Activated T-helper 1 cell treated with anti-CD3 and anti-CD28 coated beads, Interleukin-2, amount 50 U/mL, for 16 hours (primary cell): ENCODE measurements around the gene RPL37.
A peak's percentile ranks its signal among the peaks of the same experiment; 100 is the strongest.
"Not testable (repeated sequence)": the region's sequence is repeated elsewhere in the genome, so short reads cannot be mapped to it uniquely, and the experiment has no call there.

Source experiments
- DNase-seq, 2 donors: peaks; one replicate each; pipeline ENCODE4 v3.0.0-alpha.2; 2020; ENCODE audit warnings: low read depth in 1 of 2, low spot score in 1 of 2

The RPL37 gene

DNA sequence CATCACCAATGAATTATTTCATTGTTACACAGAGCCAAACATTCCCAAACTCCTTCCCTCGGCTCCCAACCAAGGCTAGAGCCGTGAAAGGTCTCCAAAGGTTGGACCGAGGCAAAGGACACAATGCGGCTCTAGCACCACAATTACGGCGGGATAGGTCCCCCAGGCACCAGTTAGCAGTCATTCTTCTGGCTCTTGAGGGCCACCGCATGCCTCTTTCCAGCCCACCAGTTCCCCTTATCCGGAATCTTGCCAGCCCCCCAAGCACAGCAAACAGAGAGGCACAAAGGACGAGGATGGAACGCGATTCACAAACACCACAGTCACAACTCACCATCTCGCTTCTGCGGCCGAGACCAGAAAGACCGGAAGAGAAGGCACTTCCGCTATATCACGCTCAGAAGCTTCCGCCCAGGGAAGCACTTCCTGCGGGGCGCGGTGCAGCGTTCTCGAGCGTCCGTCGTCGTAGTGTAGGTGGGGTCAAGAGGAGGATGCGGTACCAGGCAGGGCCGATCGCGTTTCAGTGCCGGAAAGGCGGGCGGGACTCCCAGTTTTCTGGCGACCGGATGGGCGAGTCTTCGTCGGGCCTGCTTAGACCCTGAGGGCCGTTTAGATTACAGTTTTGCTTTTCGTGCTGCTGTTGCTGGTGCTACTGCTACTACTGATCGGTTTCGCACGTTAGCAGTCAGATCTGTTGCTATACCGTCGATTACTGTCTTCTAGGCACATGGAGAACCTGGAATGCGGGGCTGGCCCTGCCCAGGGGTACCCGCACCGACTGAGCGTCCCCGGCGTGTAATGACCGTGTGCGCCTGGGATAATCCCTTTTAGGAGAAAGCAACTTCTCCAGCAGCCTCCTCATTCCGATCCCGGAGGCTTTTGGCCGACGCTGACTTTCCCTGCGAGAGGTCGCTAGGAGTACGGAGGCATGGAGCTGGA lies at the start of gene RPL37:
TSS of gene RPL37 (minus strand) at position 374 of the 939 bp plus-strand sequence. CDS start at position 337, 37 bp downstream.
- DNase-seq: peak; percentile 78 to 86

DNA sequence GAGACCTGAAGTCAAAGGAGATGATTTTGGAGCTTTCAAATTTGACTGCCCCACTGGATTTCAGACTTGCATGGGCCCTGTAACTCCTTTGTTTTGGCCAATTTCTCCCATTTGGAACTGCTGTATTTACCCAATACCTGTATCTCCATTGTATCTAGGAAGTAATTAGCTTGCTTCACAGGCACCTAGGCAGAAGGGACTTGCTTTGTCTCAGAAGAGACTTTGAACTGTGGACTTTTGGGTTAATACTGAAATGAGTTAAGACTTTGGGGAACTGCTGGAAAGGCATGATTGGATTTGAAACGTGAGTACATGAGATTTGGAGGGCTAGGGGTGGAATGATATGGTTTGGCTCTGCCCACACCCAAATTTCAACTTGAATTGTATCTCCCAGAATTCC lies 48.0 kb upstream of the RPL37 start:
- not testable (repeated sequence) for DNase-seq

DNA sequence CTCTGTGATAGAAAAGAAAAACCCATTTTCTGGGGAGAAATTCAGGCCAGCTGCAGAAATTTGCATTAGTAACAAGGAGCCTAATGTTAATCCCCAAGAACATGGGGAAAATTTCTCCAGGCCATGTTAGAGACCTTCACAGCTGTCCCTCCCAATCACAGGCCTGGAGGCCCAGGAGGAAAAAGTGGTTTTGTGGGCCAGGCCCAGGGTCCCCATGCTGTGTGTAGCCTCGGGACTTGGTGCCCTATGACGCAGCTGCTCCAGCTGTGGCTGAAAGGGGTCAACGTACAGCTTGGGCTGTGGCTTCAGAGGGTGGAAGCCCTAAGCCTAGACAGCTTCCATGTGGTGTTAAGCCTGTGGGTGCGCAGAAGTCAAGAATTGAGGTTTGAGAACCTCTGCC lies 47.3 kb upstream of the RPL37 start:
- DNase-seq: no peak

DNA sequence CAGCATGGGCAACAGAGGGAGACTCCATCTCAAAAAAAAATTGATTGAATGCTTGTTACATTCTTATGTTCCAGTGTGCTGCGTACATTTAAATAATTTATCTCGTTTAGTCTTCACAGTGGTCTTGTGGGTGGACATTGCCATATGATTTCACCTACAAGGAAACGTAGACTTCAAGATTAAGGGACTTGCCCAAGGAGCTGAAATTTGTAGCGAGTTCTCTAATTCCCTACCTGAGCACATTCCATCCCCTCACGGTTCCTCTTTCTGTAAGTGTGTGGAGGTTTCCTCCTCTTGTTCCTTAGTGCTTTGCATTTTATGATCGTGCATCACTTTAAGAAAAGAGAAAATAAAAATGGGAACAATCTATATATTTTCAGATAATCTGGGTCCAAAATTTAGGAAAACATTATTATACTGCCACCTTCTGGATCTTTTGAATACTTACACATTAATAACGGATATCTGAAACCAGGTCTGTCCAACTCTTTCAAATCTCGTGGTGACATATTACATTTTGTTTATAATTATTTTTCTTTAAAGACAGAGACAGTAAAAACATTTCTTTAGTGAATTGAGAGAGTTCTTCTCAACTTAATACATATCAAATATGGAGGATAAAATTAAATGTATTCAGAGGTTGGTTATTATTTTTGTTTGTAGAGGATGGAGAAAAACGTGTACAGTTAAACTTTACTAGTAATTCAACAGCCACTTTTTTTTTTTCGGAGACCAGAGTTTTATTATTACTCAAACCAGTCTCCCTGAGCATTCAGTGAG lies 44.3 kb upstream of the RPL37 start:
- DNase-seq: no peak

DNA sequence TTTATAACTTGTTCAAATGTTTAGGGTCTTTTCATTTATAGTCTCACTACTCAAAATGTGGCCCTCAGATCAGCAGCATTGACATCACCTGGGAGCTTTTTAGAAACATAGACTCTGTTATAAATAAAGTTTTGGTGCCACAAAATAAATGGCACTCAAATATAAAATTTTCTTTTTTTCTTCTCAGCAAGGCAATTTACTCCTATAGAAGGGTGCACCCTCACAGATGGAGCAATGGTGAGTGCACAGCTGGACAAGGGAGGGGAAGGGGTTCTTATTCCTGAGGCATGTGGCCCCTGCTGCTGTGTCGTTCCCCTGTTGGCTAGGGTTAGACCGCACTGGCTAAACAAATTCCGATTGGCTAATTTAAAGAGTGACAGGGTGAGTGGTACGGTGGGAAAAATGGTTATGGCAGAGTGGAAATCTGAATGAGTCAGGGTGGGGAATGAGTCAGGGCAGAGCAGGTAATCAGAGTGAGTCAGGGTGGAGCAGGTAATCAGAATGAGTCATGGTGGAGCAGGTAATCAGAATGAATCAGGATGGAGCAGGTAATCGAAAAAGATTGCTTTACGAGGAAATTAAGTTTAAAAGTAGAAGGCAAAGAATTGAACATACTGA lies 42.5 kb upstream of the RPL37 start:
- DNase-seq: no peak

DNA sequence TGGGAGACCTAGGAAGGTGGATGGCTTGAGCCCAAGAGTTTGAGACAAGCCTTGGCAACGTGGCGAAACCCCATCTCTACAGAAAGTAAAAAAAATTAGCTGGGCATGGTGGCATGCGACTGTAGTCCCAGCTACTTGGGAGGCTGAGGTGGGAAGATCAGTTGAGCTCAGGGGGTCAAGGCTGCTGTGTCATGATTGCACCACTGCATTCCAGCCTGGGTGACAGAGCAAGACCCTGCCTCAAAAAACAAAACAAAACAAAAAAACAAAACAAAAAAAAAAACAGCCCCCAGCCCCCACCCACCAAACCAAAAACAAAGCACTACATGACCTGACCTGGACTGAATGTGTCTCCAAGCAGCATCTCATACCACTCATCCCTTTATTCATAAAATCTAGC lies 40.9 kb upstream of the RPL37 start:
- no peak for DNase-seq

DNA sequence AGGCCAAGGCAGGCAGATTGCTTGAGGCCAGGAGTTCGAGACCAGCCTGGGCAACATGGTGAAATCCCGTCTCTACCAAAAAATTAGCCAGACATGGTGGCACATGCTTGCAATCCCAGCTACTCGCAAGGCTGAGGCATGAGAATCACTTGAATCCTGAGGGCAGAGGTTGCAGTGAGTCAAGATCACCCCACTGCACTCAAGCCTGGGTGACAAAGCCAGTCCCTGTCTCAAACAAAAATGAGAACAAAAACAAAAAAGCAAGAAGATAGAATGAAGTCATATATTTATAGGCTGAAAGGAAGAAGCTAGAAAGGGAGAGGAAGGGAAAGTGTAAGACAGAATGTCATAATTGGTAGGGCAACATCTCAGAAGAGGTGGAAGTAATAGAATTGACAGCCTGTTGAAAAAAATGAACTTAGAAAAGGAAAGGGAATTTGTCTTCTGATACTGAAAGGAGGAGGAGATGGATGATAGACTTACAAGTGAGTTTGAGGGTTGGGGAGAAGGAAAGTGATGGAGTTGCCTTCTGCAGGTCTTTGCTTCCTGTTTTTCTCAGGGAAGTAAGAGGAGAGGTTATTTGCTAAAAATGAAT lies 38.4 kb upstream of the RPL37 start:
- no peak for DNase-seq

DNA sequence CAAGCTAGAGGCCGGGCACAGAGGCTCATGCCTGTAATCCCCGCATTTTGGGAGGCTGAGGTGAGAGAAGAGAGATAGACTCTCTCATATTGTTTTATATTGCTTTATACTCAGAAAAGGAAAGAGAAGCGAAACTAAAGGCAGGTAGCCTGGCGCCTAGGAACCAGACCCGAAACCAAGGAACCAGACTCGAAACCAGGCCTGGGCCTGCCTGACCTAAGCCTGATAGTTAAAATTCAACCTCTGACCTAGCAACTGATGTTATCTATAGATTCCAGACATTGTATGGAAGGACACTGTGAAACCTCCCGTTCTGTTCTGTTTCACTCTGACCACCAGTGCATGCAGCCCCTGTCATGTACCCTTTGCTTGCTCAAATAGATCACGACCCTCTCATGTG lies 37.2 kb upstream of the RPL37 start:
- DNase-seq: not testable (repeated sequence)

DNA sequence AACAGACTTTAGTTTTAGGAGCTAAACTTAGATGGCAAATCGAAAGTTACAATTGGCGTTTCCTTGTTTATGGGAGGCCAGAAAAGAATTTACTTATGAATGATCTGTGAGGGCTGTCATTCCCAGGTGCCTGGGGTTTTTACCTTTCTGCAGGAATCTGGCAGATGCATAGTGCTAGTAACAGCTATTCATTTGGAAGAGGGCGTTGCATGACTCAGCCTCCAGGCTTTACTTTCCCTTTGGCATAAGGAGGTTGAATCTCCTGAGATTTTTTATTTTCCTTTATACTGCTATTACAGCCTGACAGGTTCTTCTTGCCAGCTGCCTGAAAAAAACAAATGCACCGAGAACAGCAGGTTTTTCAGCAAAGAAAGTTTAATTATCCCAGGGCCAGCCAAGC lies 36.2 kb upstream of the RPL37 start:
- no peak for DNase-seq

DNA sequence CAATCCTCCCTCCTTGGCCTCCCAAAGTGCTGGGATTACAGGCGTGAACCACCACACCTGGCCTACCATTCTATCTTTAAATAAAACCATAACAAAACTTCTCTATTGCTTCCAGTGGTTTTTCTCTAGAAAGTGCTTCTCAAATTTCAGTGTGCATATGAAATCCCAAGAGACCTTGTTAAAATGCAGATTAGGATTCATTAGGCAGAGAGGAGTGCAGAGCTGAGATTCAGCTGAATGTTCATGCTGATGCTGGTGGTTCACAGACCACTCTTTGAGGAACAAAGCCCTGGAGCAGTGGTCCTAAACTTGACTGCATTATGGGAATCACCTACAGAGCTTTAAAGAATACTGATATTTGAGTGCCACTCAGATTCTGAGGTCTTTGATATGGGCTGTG lies 34.4 kb upstream of the RPL37 start:
- no peak for DNase-seq

DNA sequence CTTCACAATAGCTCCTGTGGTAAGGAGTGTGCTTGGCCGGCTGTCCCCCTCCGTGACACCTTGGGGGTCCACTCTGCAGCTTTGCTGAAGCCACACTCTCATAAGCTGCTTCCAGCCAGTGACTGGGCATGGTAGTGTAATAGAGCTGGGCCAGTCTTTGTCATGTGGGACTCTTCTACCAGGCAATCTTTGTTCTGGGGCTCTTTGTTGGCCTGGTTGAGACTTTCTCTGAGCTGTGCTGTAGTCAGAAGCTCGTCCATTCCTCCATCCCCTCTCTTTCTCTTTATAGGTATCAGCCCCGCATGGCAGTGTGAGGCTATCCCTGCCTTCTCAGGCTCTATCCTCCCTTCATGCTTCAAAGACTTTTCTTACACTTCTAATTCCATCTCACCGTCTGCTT lies 31.8 kb upstream of the RPL37 start:
- DNase-seq: no peak

DNA sequence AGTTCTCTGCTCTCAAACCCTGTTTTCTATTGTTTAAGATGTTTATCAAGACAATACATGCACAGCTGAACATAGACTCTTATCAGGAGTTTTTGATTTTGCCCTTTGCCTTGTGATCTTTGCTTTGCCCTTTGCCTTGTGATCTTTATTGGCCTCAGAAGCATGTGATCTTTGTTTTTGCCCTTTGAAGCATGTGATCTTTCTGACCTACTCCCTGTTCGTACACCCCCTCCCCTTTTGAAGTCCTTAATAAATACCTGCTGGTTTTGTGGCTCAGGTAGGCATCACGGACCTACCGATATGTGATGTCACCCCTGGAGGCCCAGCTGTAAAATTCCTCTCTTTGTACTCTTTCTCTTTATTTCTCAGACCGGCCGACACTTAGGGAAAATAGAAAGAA lies 30.0 kb upstream of the RPL37 start:
- not testable (repeated sequence) for DNase-seq

DNA sequence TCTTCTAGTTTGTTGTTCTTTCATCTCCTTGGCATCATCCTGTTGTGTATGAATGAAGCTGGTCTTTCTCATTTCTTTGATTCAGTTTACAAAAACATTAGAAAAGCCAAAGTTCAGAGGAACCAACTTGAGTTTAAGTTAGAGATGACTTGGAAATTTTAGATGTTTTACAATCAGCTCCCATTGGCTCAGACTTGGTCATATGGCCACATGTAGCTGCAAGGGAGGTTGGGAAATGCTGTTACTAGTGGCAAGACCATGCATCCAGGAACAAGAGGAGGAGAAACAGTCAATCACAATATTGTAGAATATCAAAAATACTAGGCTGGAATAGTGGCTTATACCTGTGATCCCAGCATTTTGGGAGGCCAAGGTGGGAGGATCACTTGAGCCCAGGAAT lies 25.7 kb upstream of the RPL37 start:
- DNase-seq: no peak

DNA sequence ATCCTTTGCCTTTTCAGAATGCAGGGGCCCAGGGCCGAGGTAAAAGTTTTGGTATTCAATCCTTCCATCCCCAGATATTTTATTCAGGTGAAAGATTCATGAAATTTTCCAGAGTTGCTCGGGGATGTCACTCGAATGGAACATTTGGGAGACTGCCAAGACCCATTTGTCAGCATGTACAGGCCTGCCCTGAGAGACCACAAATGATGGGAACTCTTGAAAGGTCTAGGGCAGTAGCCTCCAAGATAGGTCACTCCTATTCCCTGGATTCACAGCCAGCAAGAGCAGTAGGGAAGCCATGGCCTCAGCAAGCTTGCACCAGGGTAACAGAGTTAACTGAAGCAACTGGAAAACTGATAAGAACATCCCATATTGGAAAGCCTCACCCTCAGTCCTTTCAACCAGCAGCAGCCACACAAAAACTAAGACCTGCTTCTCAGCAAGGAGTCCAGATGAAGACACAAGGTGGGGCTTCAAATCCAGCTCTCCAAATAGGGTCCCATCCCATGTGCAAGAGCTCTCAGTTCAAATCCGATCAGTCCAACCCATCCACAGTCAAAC lies 18.7 kb upstream of the RPL37 start:
- DNase-seq: no peak

DNA sequence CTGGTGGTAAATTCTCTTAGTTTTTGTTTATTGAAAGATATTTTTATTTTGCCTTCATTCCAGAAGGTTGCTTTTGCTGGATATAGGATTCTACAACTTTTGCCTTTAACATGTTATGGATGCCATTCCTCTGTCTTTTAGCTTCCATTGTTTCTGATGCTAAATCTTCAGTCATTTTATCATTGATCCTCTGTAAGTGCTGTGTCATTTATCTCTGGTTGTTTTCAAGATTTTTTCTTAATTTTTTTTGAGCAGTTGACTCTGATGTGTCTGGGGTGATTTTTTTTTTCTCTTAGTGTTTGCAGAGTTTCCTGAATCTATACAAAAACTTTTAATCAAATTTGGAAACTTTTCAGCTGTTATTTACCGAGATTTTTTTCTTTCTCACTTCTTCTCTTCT lies 12.5 kb upstream of the RPL37 start:
- DNase-seq: no peak

DNA sequence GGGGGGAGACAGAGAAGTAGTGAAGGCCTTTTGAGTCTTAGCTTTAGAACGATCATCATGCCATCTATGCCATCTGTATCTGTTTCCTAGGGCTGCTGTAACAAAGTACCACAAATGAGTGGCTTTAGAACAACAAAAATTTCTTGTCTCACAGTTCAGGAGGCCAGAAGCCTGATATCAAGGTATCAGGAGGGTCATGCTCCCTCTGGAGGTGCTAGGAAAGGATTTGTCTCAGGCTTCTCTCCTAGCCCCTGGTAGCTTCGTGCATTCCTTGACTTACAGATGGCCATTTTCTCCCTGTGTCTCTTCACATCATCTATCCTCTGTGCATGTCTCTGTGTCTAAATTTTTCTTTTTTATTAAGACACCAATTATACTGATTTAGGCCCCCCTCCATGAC lies 11.3 kb upstream of the RPL37 start:
- no peak for DNase-seq

DNA sequence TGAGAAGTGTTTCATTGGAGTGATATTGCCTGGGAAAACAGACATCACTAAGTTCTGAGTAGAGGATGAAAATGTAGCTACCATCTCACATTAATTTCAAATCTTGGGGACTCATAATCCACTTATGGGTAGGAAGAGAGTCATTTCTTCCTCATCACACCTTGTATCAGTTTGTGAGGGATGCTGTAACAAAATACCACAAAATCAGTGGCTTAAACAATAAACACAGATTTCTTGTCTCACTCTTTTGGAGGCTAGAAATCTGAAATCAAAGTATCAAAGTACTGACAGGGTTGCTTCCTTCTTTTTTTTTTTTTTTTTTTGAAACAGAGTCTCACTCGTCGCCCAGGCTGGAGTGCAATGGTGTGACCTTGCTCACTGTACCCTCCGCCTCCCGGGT lies 9.5 kb upstream of the RPL37 start:
- DNase-seq: no peak

DNA sequence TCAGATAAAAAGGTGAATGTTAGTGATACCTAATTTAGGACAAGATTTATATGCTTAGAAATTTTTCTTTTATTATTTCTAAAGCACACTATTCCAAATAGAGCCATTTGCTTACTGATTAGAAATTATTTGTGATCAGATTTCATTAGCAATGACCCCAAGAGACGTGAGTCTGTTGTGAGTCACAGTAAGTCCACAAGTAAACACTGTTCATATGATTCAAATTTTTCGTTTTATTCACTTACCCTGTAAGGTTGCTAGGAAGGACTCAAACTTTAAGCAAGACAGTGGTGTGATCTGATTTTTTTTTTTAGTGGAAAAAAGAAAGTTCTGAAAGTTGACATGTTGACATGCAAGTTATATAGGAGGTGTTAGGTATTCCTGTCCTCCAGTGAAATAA lies 7.3 kb upstream of the RPL37 start:
- DNase-seq: no peak

DNA sequence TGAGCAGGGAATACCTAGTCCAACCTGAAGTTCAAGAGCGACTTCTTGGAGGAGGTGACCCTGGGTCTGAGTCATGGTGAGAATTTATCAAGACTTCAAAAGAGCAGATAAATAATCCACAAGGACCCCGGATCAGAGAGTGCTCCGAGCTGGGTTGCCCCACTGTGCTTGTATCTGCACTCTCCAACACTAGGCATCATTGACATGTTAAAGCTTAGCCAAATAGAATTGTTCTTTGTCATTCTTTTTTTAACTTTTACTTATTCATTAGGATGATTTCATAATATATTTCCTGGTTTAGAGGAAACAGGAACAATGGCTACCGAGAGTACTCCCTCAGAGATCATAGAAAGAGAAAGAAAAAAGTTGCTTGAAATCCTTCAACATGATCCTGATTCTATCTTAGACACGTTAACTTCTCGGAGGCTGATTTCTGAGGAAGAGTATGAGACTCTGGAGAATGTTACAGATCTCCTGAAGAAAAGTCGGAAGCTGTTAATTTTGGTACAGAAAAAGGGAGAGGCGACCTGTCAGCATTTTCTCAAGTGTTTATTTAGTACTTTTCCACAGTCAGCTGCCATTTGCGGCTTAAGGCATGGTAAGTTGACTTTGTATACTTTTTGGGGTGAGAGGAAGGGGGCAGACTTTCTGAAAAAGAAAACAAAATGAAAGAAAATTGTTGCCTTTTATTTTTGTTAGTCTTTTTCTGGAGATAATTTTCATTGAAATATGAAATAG lies 6.2 kb upstream of the RPL37 start, which contains the start of gene CARD6:
TSS of gene CARD6 (plus strand) at position 300 of the 738 bp plus-strand sequence. CDS start at position 316, 16 bp downstream.
- no peak for DNase-seq

DNA sequence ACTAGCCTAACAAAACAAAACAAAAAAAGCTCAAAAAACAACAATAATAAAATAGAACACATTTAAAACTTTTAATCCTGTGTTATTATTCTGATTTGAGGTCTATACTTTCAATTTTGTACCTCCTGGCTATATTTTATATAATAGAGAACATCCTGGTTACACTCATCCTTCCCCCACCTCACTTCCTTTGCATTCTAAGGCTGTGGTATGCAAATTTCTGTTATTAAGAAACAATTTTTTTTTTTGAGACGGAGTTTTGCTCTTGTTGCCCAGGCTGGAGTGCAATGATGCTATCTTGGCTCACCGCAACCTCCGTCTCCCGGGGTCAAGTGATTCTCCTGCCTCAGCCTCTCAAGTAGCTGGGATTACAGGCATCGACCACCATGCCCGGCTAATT lies 3.1 kb upstream of the RPL37 start:
- DNase-seq: no peak
